Measurements from ENCODE around the gene PRXL2B.

The PRXL2B gene

GRCh38 chr1:2639607-2640521 lies 53.3 kb downstream of the PRXL2B start:
- DNase-seq, result no peak

GRCh38 chr1:2640626-2641025 lies 54.0 kb downstream of the PRXL2B start:
- no peak for DNase-seq

Data from activated CD4-positive, alpha-beta T cell treated with anti-CD3 and anti-CD28 coated beads, Interleukin-2, amount 50 U/mL, for 1 hour (primary cell).